Lower leg skin (tissue), 4 donors: ENCODE results near the gene NINJ2. TPM values are rescaled to one million over a fixed set of nuclear protein-coding genes. Genes with fewer than 3 reads are reported as not detected.
A peak's percentile ranks its signal among the peaks of the same experiment; 100 is the strongest.

Experiments used
- DNase-seq, 2 donors: peaks; one replicate each; pipeline ENCODE4 v3.0.0-alpha.2; 2019; ENCODE audit warnings: low spot score in 2 of 2
- H3K4me3 ChIP-seq: fragments of 200-600 bp; sonication (generic); 2 replicates; pipeline ENCODE4 v1.5.1; 2017; ENCODE audit warnings: mild to moderate bottlenecking, low read depth; ENCODE audit not compliant: poor library complexity, severe bottlenecking
- POLR2A ChIP-seq, 2 donors: fragments of 450-650 bp; IDR thresholded peaks; one replicate each; pipeline ENCODE4 v1.6.1; 2016 to 2017; ENCODE audit warnings: antibody characterized with exemption in 2 of 2, mild to moderate bottlenecking in 1 of 2, moderate library complexity in 1 of 2
- WGBS, 2 donors: methylation state at CpG; one replicate each; pipeline ENCODE4 v1.1.5; 2018; 5-methylcytosine and 5-hydroxymethylcytosine counted together
- intact Hi-C: fragments of 100-400 bp; cut with DNase I; formaldehyde crosslinking; loops from one replicate; pipeline ENCODE4 v1.15.0; 2023; ENCODE audit warnings: low total_unique reads
- total RNA-seq, 4 donors: library from RNA; depleted of rRNA; stranded (reverse); fragments of >200 nt; gene quantifications; one replicate each; pipeline ENCODE4 v1.1.0, GENCODE V29; 2016
- TF ChIP-seq, protein P1 (sequence below), 3 donors: fragments of 450-650 bp; IDR thresholded peaks; one replicate each; pipeline ENCODE4 v1.5.1; 2016; ENCODE audit warnings: antibody characterized with exemption in 3 of 3, mild to moderate bottlenecking in 3 of 3, moderate library complexity in 2 of 3

NINJ2 gene
- total RNA-seq, 4 donors from 2014 or later = 4.5 to 30.8 (median 11.5) TPM

DNA sequence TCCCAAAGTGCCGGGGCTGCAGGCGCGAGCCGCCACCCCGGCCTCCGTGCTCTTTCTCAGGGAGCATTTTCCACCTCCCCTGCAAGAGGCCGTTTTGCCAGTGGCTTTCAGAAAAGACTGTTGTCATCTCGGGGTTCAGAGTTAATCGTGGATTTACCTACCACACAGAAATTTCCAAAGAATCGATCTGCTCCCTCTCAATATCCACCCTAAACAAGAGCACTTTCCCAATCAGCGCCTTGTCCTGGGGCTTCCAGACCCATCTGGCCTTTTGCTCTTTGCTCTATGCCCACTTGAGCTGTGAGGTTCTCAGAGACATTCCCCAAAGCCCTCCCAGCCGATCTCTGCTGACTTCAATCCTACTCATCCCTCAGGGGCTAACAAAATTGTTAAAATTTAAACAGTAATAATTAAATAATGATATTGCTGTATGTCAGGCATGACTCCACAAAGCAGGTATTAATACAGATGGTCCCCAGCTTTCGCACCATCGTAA, 86.6 kb downstream of the NINJ2 start:
- peak in 1 of 2 donors; percentile 73 for DNase-seq
- TF ChIP-seq POLR2A (IDR thresholded peaks at IDR 0.05) = no peak
- TF ChIP-seq, protein P1, sequence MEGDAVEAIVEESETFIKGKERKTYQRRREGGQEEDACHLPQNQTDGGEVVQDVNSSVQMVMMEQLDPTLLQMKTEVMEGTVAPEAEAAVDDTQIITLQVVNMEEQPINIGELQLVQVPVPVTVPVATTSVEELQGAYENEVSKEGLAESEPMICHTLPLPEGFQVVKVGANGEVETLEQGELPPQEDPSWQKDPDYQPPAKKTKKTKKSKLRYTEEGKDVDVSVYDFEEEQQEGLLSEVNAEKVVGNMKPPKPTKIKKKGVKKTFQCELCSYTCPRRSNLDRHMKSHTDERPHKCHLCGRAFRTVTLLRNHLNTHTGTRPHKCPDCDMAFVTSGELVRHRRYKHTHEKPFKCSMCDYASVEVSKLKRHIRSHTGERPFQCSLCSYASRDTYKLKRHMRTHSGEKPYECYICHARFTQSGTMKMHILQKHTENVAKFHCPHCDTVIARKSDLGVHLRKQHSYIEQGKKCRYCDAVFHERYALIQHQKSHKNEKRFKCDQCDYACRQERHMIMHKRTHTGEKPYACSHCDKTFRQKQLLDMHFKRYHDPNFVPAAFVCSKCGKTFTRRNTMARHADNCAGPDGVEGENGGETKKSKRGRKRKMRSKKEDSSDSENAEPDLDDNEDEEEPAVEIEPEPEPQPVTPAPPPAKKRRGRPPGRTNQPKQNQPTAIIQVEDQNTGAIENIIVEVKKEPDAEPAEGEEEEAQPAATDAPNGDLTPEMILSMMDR (IDR thresholded peaks at IDR 0.05) = no peak
- 89 to 93% methylated on average over 14 of the region's 14 CpGs for WGBS, 2 donors
- no peak overlapping the region for H3K4me3 ChIP-seq
- intact Hi-C loops = no loop called here

DNA sequence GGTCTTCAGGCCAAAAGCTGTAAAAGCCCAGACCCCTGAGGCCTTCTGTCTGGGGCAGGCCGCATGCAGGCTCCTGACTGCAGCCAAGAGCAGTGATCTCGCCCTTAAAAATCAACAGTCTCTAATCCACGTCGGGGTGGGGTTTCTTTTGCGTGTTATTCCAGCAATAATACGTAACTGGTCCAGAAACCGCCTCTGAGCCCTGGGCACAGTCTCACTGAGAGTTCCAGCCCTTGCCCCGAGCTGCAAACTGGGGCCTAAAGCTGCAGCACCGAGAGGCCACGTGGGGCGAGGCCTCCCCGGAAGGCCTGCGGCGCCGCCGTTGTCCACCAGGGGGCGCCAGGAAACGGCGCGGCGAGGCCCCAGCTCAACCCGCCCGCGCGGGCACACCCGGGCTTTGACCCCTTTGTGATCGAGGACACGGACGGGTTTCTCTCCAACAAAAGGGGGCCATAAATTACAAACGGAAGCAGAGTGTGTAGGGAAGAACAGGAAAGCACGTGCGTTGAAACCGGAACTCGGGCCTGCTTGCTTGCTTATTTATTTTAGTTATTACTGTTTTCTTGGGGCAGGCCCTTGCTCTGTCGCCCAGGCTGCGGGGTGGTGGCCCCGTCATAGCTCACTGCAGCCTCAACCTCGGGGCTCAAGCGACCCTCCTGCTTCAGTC, 87.2 kb downstream of the NINJ2 start:
- intact Hi-C loops = no loop called here

DNA sequence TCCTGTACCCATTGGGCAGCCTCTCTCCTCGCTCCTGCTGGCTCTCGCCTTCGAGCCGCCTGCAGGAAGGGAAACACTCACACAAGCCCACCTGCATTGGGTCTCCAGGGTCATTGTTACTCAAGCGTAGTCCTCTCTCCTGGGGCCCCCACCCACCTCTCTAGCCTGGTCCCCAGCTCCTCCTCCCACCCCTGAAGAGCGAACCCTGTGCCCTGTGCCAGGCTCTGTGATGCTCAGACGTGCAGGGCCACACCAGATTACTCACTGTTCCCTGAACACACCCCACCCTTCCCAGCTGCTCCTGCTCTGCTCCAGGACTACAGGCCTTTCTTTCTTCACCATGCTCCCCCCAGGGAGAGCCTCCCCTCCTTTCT, 88.1 kb downstream of the NINJ2 start:
- 51 to 65% methylated on average over 7 of the region's 7 CpGs for WGBS, 2 donors
- no peak for TF ChIP-seq POLR2A (IDR thresholded peaks at IDR 0.05)
- TF ChIP-seq, protein P1 (IDR thresholded peaks at IDR 0.05) = no peak
- intact Hi-C loops = no loop called here
- peak in 1 of 2 donors; percentile 86 for DNase-seq
- H3K4me3 ChIP-seq = no peak overlapping the region

More for the DNA sequence above, 87.2 kb downstream of the NINJ2 start:
- no peak overlapping the region for H3K4me3 ChIP-seq
- WGBS, 2 donors = 7 to 8% methylated on average over 36 to 38 of the region's 39 CpGs
- peak in 1 of 2 donors; percentile 95 for DNase-seq
- TF ChIP-seq POLR2A (IDR thresholded peaks at IDR 0.05) = no peak
- TF ChIP-seq, protein P1 (IDR thresholded peaks at IDR 0.05) = peak in 1 of 3 donors; percentile 90

DNA sequence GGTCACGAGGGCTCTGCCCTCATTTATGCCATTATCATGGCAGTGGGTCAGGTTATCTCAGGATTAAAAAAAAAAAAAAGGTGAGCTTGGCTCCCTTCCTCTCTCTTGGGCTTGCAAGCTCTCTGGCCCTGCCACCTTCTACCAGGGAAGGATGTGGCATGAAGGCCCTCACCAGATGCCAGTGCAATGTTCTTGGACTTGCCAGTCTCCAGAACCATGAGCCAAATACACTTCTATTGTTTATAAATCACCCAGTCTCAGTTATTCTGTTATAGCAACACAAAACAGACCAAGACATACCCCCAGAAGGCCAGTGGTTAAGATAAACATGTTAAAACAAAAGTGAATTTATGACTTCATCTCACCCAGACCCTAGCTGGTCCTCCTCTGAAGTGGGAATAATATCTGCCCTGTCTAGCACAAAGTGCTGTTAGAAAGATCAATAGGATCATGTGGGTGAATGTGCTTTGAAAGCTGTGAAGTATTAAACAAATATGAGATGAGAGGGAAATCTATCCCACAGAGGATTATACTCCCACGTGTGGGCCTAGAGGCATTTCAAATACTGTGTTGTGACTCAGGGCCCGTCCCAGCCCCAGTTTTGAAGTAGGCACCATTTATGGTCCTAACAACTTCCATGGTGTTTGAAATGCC, 88.6 kb downstream of the NINJ2 start:
- intact Hi-C loops = loop anchor here (5.0 kb wide), 1 partner anchor 178 kb away; the partner anchor contains the start of gene WNK1
- DNase-seq = peak in 1 of 2 donors; percentile 46
- 36 to 44% methylated on average over 3 of the region's 3 CpGs for WGBS, 2 donors
- H3K4me3 ChIP-seq = no peak overlapping the region
- TF ChIP-seq POLR2A (IDR thresholded peaks at IDR 0.05) = no peak
- TF ChIP-seq, protein P1 (IDR thresholded peaks at IDR 0.05) = no peak

DNA sequence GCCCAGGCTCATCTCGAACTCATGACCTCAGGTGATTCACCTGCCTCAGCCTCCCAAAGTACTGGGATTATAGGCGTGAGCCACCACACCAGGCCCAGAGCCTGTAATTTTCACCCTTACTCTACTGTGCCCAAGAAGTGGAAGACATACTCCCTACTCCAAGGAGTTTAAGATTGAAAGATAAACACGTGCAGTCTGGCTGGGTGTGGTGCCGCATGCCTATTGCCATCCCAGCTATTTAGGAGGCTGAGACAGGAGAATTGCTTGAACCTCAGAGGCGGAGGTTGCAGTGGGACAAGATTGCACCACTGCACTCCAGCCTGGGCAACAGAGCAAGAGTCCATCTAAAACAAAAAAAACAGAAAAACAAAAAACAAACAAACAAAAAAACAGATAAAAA, 90.0 kb downstream of the NINJ2 start:
- intact Hi-C loops = loop anchor here (5.0 kb wide), 1 partner anchor 179 kb away; the partner anchor contains the start of gene WNK1
- 68 to 77% methylated on average over 5 of the region's 5 CpGs for WGBS, 2 donors
- H3K4me3 ChIP-seq = no peak overlapping the region
- TF ChIP-seq POLR2A (IDR thresholded peaks at IDR 0.05) = no peak
- TF ChIP-seq, protein P1 (IDR thresholded peaks at IDR 0.05) = no peak
- peak in 1 of 2 donors; percentile 53 for DNase-seq
